ENCODE data around the gene ALPI.

The ALPI gene

DNA sequence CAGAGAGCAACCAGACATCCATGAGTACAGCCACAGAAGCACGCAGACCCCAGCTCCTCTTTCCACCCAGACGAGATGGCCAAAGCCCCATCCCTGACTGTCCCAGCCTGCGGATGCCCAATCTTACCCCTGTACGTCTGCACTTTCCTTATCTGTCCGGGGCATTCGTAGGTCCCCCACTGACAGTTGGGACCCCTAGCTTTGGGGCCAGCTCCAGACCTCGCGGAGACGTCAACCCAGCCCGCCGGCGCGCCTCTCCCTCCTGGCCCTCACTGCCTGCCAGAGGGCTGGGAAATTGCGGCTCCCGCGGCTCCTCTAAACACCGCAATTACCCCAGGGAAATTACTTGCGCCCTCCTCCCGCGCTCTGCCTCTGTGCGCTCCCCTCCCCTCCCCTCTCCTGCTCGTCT lies 29.4 kb downstream of the ALPI start:
- no peak for DNase-seq (ENCODE audit: low spot score)

DNA sequence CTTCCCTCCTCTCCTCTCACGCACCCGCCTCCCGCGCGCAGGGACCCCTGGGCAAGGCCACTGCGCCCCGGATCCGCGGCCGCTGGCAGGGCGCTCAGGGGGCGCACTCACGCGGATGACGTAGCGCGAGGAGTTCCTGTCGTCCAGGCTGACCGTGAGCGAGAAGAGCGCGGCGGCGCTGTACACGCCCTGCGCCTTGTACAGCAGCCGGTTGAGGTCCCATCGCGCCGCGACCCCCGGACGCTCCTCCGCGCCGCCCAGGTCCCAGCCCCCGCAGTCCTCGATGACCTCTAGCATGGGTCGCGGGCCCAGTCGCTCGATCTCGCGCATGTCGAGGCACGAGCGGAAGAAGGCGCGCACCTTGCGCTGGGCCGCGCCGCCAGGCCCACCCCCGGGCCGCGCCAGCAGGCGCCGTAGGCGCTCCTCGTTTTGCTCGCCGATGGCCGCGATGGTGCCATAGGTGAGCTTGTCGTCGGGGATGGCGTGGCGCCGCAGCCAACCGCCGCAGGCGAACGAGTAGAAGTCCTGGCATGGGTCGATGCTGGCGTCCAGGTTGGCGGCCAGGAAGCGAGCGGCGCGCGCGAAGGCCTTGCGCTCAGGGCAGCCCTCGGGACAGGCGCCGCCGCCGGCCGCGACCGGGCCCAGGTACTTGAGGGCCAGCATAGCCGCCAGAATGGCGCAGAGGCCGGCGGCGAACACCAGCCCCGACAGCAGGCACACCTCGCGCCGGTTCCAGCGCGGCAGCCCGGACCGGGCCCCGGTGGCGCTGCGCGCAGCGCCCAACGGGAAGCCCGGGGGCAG lies 30.0 kb downstream of the ALPI start:
- DNase-seq (ENCODE audit: low spot score): no peak

- no peak for DNase-seq (ENCODE audit: low spot score)
These were observed 30.8 kb downstream of the ALPI start for GRCh38 chr2:232486558-232487384.

- no peak for DNase-seq (ENCODE audit: low spot score)
These were observed 31.6 kb downstream of the ALPI start, which contains the start of gene ECEL1 for GRCh38 chr2:232487385-232488096. Gene ECEL1, minus strand, starts transcription at chr2:232487834. Its CDS starts 1,181 bp downstream, at chr2:232486653.

- no peak for DNase-seq (ENCODE audit: low spot score)
These were observed 32.3 kb downstream of the ALPI start for GRCh38 chr2:232488097-232488711.

GRCh38 chr2:232488721-232489300 lies 32.9 kb downstream of the ALPI start:
- DNase-seq (ENCODE audit: low spot score): no peak

DNA sequence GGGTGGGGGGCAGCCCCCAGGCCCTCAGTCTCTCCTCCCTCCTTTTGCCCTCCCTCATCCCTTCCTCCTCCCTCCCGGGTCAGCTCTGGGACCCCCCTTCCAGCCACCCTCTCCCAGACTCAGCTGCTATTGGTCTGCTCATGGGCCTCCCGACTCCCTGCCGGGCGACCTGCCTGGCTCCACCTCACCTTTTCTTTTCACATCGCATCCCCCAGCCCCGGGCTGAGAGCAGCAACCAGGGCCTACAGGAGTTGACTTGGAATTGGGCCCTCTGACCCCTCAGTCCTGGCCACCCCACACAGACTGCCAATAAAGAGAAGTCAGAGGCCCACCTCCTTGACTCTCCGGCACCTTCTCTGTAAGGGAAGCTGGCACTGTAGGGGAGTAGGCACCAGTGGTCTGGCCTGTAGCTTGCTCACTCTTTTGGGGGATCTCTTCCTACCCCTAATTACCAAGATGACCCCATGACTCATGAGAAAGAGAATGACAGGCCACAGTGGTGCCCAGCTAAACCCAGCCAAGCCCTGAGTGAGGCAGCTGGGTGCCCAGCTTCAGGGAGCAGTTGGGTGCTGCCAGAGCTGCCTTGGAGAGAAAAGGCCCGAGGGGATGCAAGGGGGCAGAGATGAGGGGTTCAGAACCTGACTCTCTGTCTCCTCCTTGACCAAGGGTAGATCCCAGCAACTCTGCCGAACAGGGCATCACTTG lies 33.7 kb downstream of the ALPI start:
- no peak for DNase-seq (ENCODE audit: low spot score)

GRCh38 chr2:232490221-232491138 lies 34.5 kb downstream of the ALPI start:
- no peak for DNase-seq (ENCODE audit: low spot score)

GRCh38 chr2:232491139-232491780 lies 35.3 kb downstream of the ALPI start:
- DNase-seq (ENCODE audit: low spot score): no peak

DNA sequence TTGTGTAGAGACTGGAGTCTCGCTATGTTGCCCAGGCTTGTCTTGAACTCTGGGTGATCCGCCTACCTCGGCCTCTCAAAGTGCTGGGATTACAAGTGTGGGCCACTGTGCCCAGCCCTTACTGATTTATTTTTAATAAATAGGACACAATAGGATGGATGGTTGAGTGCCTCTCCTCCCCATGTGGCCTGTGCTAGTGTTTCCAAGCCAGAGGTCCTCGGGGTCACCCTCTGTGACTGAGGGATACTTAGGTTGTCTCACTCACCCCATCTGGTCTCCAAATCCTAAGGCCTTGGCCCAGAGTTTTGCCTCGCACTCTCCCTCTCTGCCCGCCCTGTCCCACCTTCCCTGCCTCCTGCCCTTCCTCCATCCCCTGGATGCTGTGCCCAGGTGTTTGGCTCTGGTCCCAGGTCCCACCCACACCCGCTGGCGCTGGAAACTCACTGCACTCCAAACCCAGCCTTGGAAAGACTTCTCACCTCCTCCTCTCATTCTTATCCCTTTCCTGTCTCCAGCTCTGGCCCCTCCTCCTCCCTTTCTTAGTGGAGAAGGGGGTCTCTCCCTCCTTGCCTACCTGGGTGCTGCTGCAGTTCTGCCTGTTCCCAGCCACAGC lies 36.4 kb downstream of the ALPI start:
- DNase-seq (ENCODE audit: low spot score): no peak

DNA sequence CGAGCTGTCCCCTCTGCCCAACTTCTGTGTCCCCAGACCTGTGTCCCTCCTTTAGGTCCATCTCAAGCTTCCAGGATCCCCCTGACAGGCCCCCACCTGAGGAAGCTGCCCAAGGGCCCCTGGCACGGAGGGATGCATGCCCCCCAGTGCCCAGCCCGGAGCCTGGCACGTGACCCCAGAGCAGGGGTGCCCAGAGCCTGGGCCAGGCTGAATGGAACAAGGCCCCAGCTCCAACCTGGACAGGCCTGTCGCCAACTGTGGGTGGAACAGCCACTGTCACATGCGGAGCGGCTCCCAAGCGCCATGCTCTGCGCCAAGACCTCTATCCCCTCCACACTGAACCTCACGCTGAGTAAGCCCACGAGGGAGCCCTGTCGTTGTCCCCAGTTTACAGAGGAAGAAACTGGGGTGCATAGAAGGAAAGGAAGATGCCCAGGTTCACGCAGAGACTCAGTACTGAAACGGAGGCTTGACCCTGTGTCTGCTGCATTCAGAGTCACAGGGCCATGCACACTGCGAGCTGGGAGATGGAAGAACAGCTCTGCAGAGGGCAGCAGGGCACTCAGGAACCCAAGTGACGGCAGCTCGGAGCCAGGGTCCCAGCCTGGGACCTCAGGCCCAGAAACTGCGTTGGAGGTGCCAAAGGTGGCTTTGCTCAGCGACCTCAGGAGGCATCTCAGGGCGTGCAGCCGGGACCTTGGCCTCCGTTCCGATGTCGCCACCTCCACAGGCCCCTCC lies 37.2 kb downstream of the ALPI start:
- no peak for DNase-seq (ENCODE audit: low spot score)

DNA sequence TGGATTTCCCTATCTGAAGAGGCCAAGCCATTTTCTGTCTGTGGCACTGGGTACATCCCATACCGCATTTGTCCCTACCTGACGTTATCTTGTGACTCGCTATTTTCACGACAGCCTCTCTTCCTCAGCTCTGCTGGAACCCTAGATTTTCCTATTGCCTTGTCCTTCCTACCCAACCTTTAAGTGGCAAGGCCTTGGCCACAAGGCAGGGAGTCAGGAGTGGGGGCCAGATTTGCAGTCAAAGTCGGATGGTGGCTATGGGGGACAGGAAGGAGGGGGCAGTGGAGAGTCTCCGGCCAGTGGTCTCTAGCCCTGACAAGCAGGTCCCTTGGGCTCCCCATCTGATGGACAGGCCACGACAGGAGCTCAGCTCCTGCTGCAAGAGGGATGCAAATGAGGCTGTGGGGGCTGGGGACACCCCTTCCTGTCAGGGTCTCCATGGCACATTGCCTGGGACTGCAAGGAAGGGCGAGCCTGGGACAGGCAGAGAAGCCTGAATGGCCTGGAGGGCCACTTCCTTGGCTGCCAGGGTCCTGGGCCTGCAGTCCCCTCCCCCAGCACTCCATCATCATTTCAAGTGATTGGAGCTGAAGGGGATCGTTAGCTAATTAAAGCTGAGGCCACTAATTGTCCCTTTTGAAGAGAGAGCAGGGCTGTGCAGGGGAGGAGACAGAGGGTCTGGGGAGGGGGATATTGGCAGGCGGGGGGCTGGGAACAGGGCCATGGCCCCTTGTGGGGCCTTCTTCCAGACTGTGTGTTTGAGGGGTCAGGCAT lies 37.9 kb downstream of the ALPI start:
- DNase-seq (ENCODE audit: low spot score): no peak

GRCh38 chr2:232494542-232494941 lies 38.6 kb downstream of the ALPI start:
- DNase-seq (ENCODE audit: low spot score): no peak

DNA sequence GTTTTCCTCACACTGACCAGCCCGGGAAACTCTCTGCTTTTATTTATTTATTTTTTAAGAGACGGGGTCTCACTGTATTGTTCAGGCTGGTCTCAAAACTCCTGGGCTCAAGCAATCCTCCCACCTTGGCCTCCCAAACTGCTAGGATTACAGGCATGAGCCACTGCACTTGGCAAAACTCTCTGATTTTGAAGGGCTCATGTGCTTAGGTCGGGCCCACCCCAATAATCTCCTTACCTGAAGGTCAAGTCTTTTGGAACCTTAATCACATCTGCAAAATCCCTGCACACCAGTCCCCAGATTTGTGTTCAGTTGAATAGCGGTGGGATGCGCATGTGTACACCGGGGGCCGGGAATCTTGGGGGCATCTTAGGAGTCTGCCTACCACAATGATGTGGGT lies 39.3 kb downstream of the ALPI start:
- DNase-seq (ENCODE audit: low spot score): no peak

GRCh38 chr2:232496501-232497270 lies 40.7 kb downstream of the ALPI start:
- DNase-seq (ENCODE audit: low spot score): no peak

GRCh38 chr2:232497348-232497747 lies 41.4 kb downstream of the ALPI start:
- DNase-seq (ENCODE audit: low spot score): no peak

- no peak for DNase-seq (ENCODE audit: low spot score)
These were observed 42.5 kb downstream of the ALPI start for GRCh38 chr2:232498452-232498851.
